HepG2 (cell line): ENCODE results near the gene TOE1. TPM values are rescaled to one million over a fixed set of nuclear protein-coding genes. Genes with fewer than 3 reads are reported as not detected.

Experiments used
- ATAC-seq: fragments of 200-7000 bp; cut with Tn5 transposase; 3 replicates; pipeline ENCODE4 v1.9.1; 2020; ENCODE audit warnings: mild to moderate bottlenecking, moderate library complexity
- BruUV-seq: library from RNA; stranded (reverse); fragments of 400-500 nt; replicated peaks from 2 replicates; lab custom pipeline; 2021; lab: Mats Ljungman, UMichigan
- CTCF ChIA-PET: fragments of 300-600 bp; formaldehyde crosslinking; extraction: SDS; loops from one replicate; lab custom pipeline; 2021; ENCODE audit warnings: low total read pairs, inconsistent platforms, low intra/inter-chr PET ratio; lab: Yijun Ruan, JAX
- POLR2A ChIA-PET: fragments of 350-600 bp; sonication (Branson Sonifier 250); formaldehyde crosslinking; loops from one replicate; lab custom pipeline; 2020; ENCODE audit warnings: antibody characterized with exemption, inconsistent platforms; lab: Yijun Ruan, JAX
- DNase-seq: peaks from one replicate; pipeline ENCODE4 v3.0.0-alpha.2; 2015; ENCODE audit warnings: low spot score
- FAIRE-seq: peaks from 3 replicates; lab custom pipeline; 2011; peaks lifted over from hg19 to GRCh38; lab: Jason Lieb, UNC
- H2AFZ ChIP-seq: one replicate; pipeline ENCODE4 v1.6.1; 2011; ENCODE audit warnings: low read length, inconsistent platforms
- H3K27ac ChIP-seq: fragments of 300-600 bp; 3 replicates; pipeline ENCODE4 v1.8.0; 2011; ENCODE audit warnings: mixed run types, mild to moderate bottlenecking, mixed read lengths, low read length, inconsistent platforms; ENCODE audit not compliant: insufficient read depth; ENCODE audit errors: extremely low read length
- H3K27me3 ChIP-seq, 2 experiments: fragments of 200-600 bp in 1 of 2; 2 replicates in 1 of 2; 3 replicates in 1 of 2; pipeline versions ENCODE4 v1.6.0 to v1.8.0; 2011; ENCODE audit warnings: low read length in 2 of 2, mild to moderate bottlenecking in 2 of 2, moderate library complexity in 2 of 2, inconsistent platforms in 1 of 2; ENCODE audit not compliant: insufficient read depth in 2 of 2, control insufficient read depth in 1 of 2
- H3K36me3 ChIP-seq, 2 experiments: fragments of 200-600 bp in 1 of 2; replicated peaks in 1 of 2; 2 replicates in 1 of 2; 3 replicates in 1 of 2; pipeline versions ENCODE4 v1.5.1 to v1.8.0; 2011; ENCODE audit warnings: low read length in 2 of 2, inconsistent platforms in 1 of 2; ENCODE audit not compliant: insufficient read depth in 2 of 2, control insufficient read depth in 1 of 2
- H3K4me1 ChIP-seq: 2 replicates; pipeline ENCODE4 v1.5.1; 2012; ENCODE audit warnings: low read length, inconsistent platforms; ENCODE audit not compliant: insufficient read depth
- H3K4me2 ChIP-seq: 2 replicates; pipeline ENCODE4 v1.6.0; 2011; ENCODE audit warnings: low read depth, low read length, inconsistent platforms
- H3K4me3 ChIP-seq, 3 experiments: fragments of 200-600 bp in 1 of 3; sonication (generic), shearing (Covaris generic) in 1 of 3; replicated peaks in 1 of 3; 2 replicates each; pipeline ENCODE4 v1.5.1; 2011 to 2016; ENCODE audit warnings: low read length in 3 of 3, inconsistent platforms in 2 of 3, low read depth in 2 of 3, mild to moderate bottlenecking in 2 of 3, control low read depth in 1 of 3, mixed read lengths in 1 of 3; ENCODE audit not compliant: insufficient read depth in 1 of 3
- H3K79me2 ChIP-seq: one replicate; pipeline ENCODE4 v1.6.1; 2011; ENCODE audit warnings: low read length, inconsistent platforms; ENCODE audit not compliant: insufficient read depth
- H3K9ac ChIP-seq: 2 replicates; pipeline ENCODE4 v1.6.0; 2011; ENCODE audit warnings: mild to moderate bottlenecking, low read depth, low read length, inconsistent platforms; ENCODE audit not compliant: insufficient read depth
- H3K9me3 ChIP-seq: 2 replicates; pipeline ENCODE4 v1.5.1; 2012; ENCODE audit warnings: mild to moderate bottlenecking, low read length
- H4K20me1 ChIP-seq: 2 replicates; pipeline ENCODE4 v1.6.0; 2011; ENCODE audit warnings: inconsistent platforms, mild to moderate bottlenecking, low read length, moderate library complexity; ENCODE audit not compliant: insufficient read depth
- BORCS8-MEF2B ChIP-seq: sonication (generic); formaldehyde crosslinking; IDR thresholded peaks from 2 replicates; pipeline ENCODE4 v1.8.0; 2022; ENCODE audit warnings: mild to moderate bottlenecking, missing genetic modification reagents
- EEA1 ChIP-seq: sonication (generic); formaldehyde crosslinking; IDR thresholded peaks from 2 replicates; pipeline ENCODE4 v1.5.1; 2020; ENCODE audit warnings: mild to moderate bottlenecking, missing genetic modification reagents, borderline replicate concordance
- FOXA1 ChIP-seq, 2 experiments: fragments of 450-650 bp in 1 of 2; sonication (generic) in 1 of 2; formaldehyde crosslinking in 1 of 2; IDR thresholded peaks; 2 replicates each; pipeline versions ENCODE4 v1.4.0 to v1.6.1; 2016 to 2020; ENCODE audit warnings: missing genetic modification reagents in 1 of 2
- FOXC1 ChIP-seq: sonication (generic); formaldehyde crosslinking; IDR thresholded peaks from 2 replicates; pipeline ENCODE4 v1.8.0; 2022; ENCODE audit warnings: mild to moderate bottlenecking, missing genetic modification reagents, borderline replicate concordance
- KDM5A ChIP-seq: fragments of 200-600 bp; sonication (generic); IDR thresholded peaks from 2 replicates; pipeline ENCODE4 v1.7.0; 2018; ENCODE audit warnings: antibody characterized with exemption, mild to moderate bottlenecking, low read length, borderline replicate concordance
- KLF6 ChIP-seq: IDR thresholded peaks from 2 replicates; pipeline ENCODE4 v1.8.0; 2016; ENCODE audit warnings: missing biosample characterization, missing genetic modification reagents
- NBN ChIP-seq: fragments of 450-650 bp; conservative IDR thresholded peaks from 2 replicates; pipeline ENCODE4 v1.6.1; 2017
- NKX3-1 ChIP-seq: sonication (generic); formaldehyde crosslinking; IDR thresholded peaks from 2 replicates; pipeline ENCODE4 v1.5.0; 2020; ENCODE audit warnings: missing genetic modification reagents
- NR0B2 ChIP-seq: sonication (generic); formaldehyde crosslinking; IDR thresholded peaks from 2 replicates; pipeline ENCODE4 v1.4.0; 2020; ENCODE audit warnings: mild to moderate bottlenecking, missing genetic modification reagents
- POLR2G ChIP-seq: fragments of 200-400 bp; formaldehyde crosslinking; IDR thresholded peaks from 2 replicates; pipeline ENCODE4 v1.6.1; 2018; ENCODE audit warnings: mild to moderate bottlenecking, low read depth, low read length, moderate library complexity
- RCOR2 ChIP-seq: IDR thresholded peaks from 2 replicates; pipeline ENCODE4 v1.6.1; 2016; ENCODE audit warnings: missing biosample characterization, missing genetic modification reagents
- RFX3 ChIP-seq: IDR thresholded peaks from 2 replicates; pipeline ENCODE4 v1.6.1; 2016; ENCODE audit warnings: missing biosample characterization, missing genetic modification reagents
- ZBTB42 ChIP-seq: sonication (generic); formaldehyde crosslinking; IDR thresholded peaks from 2 replicates; pipeline ENCODE4 v1.5.0; 2020; ENCODE audit warnings: mild to moderate bottlenecking, missing genetic modification reagents
- ZNF841 ChIP-seq: sonication (generic); formaldehyde crosslinking; IDR thresholded peaks from 2 replicates; pipeline ENCODE4 v1.8.1; 2023; ENCODE audit warnings: missing genetic modification reagents, borderline replicate concordance
- WGBS: methylation state at CpG from one replicate; pipeline ENCODE4 v1.1.6; 2017; ENCODE audit warnings: low lambda C conversion rate; 5-methylcytosine and 5-hydroxymethylcytosine counted together
- in situ Hi-C: cut with HindIII; loops from 2 replicates; pipeline ENCODE4 v1.10.0; 2017; ENCODE audit warnings: low pct_unique_long_range_greater_than_20kb; ENCODE audit not compliant: extremely low pct_ligation_motif_present
- intact Hi-C: fragments of 100-400 bp; cut with micrococcal nuclease; formaldehyde crosslinking; loops from one replicate; pipeline ENCODE4 v1.10.0; 2022; ENCODE audit not compliant: unreplicated experiment
- polyA plus RNA-seq, 8 experiments: library from polyadenylated mRNA; depleted of rRNA in 3 of 8; stranded (reverse) in 7 of 8; unstranded in 1 of 8; fragments of >200 nt; fragmentation: Illumina TruSeq in 4 of 8; extraction: Trizol in 4 of 8; gene quantifications; 2 replicates each; pipeline versions ENCODE4 v1.2.1 to v1.2.3, GENCODE V29; 2011 to 2016; ENCODE audit warnings: low read depth in 4 of 8, missing spikeins in 1 of 8, mixed read lengths in 1 of 8; ENCODE audit not compliant: insufficient read depth in 1 of 8
- total RNA-seq, 5 experiments: library from RNA; depleted of rRNA; stranded (reverse); fragments of >200 nt; fragmentation: Illumina TruSeq; extraction: Trizol; gene quantifications; 2 replicates each; pipeline ENCODE4 v1.2.3, GENCODE V29; 2016; ENCODE audit warnings: low read depth in 1 of 5
- TF ChIP-seq, protein P1 (sequence below): IDR thresholded peaks from 2 replicates; pipeline ENCODE4 v1.6.1; 2012; ENCODE audit warnings: low read length, improper control_type of control experiment
- TF ChIP-seq, protein P2 (sequence below): sonication (generic); formaldehyde crosslinking; IDR thresholded peaks from 2 replicates; pipeline ENCODE4 v1.4.0; 2020; ENCODE audit warnings: mild to moderate bottlenecking, missing genetic modification reagents
- TF ChIP-seq, protein P3 (sequence below): sonication (generic); formaldehyde crosslinking; IDR thresholded peaks from 2 replicates; pipeline ENCODE4 v1.8.0; 2022; ENCODE audit warnings: mild to moderate bottlenecking, missing genetic modification reagents, borderline replicate concordance
- TF ChIP-seq, protein P4 (sequence below): sonication (generic); formaldehyde crosslinking; IDR thresholded peaks from 2 replicates; pipeline ENCODE4 v1.5.0; 2020; ENCODE audit warnings: missing genetic modification reagents

TOE1 gene
- total and polyA plus RNA-seq, 2 of the 13 experiments (the other 11 are each of a cell fraction or from before 2014, with no cell fraction given), result 14.1 to 19.0 TPM

DNA sequence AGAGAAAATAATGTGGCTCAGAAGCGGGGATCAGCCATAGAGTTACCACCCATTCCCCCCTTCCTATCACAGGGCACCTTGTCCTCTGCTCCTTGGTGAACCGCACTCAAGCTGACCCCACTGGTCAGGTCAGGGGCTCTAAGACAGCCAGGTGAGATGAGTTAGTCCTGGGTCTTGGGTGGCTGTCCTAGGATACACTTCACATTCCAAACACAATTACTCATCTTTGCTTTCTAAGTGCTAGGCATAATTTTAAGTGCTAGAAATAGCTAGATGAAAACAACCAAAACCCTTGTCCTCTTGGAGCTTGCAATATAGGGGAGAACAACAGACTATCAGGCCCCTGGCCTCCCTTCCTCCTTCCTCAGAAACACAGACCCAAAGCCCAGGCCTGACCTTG lies 8.1 kb downstream of the TOE1 start:
- Histone ChIP-seq H3K27ac (no peak overlapping the region), H2AFZ (no peak overlapping the region), H3K36me3 (peaks cover 6 to 20% of the 10 kb centered on the region in 2 experiments; a peak in 4 of 5 replicates), H3K4me2 (no peak overlapping the region), H4K20me1 (no peaks in the 10 kb centered on the region), H3K9me3 (no peaks in the 10 kb centered on the region), H3K79me2 (no peaks in the 10 kb centered on the region), H3K4me3 (no peak overlapping the region), H3K27me3 (no peaks in the 10 kb centered on the region), H3K4me1 (peaks cover 9% of the 10 kb centered on the region), H3K9ac (no peak overlapping the region)
- intact Hi-C loops, result no loop called here
- no TSS peak for BruUV-seq
- in situ Hi-C loops, result no loop called here
- TF ChIP-seq FOXC1 (CRISPR knock-in tag) (no peak), POLR2G (no peak), FOXA1 (IDR thresholded peaks at IDR 0.05) (no peak), FOXA1 (CRISPR knock-in tag; IDR thresholded peaks at IDR 0.05) (no peak), BORCS8-MEF2B (CRISPR knock-in tag) (no peak), NBN (no peak), ZBTB42 (CRISPR knock-in tag) (no peak), KLF6 (no peak), NKX3-1 (CRISPR knock-in tag) (no peak), RCOR2 (CRISPR knock-in tag) (no peak), RFX3 (CRISPR knock-in tag) (no peak), ZNF841 (no peak), EEA1 (CRISPR knock-in tag) (no peak), KDM5A (no peak), NR0B2 (CRISPR knock-in tag) (no peak)
- TF ChIP-seq, protein P1, sequence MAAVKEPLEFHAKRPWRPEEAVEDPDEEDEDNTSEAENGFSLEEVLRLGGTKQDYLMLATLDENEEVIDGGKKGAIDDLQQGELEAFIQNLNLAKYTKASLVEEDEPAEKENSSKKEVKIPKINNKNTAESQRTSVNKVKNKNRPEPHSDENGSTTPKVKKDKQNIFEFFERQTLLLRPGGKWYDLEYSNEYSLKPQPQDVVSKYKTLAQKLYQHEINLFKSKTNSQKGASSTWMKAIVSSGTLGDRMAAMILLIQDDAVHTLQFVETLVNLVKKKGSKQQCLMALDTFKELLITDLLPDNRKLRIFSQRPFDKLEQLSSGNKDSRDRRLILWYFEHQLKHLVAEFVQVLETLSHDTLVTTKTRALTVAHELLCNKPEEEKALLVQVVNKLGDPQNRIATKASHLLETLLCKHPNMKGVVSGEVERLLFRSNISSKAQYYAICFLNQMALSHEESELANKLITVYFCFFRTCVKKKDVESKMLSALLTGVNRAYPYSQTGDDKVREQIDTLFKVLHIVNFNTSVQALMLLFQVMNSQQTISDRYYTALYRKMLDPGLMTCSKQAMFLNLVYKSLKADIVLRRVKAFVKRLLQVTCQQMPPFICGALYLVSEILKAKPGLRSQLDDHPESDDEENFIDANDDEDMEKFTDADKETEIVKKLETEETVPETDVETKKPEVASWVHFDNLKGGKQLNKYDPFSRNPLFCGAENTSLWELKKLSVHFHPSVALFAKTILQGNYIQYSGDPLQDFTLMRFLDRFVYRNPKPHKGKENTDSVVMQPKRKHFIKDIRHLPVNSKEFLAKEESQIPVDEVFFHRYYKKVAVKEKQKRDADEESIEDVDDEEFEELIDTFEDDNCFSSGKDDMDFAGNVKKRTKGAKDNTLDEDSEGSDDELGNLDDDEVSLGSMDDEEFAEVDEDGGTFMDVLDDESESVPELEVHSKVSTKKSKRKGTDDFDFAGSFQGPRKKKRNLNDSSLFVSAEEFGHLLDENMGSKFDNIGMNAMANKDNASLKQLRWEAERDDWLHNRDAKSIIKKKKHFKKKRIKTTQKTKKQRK, result no peak
- TF ChIP-seq, protein P2, sequence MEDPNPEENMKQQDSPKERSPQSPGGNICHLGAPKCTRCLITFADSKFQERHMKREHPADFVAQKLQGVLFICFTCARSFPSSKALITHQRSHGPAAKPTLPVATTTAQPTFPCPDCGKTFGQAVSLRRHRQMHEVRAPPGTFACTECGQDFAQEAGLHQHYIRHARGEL, result no peak
- TF ChIP-seq, protein P3, sequence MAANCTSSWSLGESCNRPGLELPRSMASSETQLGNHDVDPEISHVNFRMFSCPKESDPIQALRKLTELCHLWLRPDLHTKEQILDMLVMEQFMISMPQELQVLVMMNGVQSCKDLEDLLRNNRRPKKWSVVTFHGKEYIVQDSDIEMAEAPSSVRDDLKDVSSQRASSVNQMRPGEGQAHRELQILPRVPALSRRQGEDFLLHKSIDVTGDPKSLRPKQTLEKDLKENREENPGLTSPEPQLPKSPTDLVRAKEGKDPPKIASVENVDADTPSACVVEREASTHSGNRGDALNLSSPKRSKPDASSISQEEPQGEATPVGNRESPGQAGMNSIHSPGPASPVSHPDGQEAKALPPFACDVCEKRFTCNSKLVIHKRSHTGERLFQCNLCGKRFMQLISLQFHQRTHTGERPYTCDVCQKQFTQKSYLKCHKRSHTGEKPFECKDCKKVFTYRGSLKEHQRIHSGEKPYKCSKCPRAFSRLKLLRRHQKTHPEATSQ (CRISPR knock-in tag), result no peak
- TF ChIP-seq, protein P4, sequence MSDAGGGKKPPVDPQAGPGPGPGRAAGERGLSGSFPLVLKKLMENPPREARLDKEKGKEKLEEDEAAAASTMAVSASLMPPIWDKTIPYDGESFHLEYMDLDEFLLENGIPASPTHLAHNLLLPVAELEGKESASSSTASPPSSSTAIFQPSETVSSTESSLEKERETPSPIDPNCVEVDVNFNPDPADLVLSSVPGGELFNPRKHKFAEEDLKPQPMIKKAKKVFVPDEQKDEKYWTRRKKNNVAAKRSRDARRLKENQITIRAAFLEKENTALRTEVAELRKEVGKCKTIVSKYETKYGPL (CRISPR knock-in tag), result no peak
- peak; percentile 10; the same call in 2 of the 3 replicates for ATAC-seq
- ChIA-PET CTCF (no interaction called here), POLR2A (interaction anchor here (4.9 kb wide), 1 partner anchor 9 kb away, joined by 49 read pairs; the partner anchor contains the start of genes MUTYH and TOE1)
- no peak for DNase-seq
- FAIRE-seq, result no peak
- 95% methylated on average over 2 of the region's 2 CpGs for WGBS
